HG03097 (cell line): ENCODE data around the gene ADAD2.

Source experiments
- ATAC-seq: cut with Tn5 transposase; IDR thresholded peaks from one replicate; pipeline ENCODE4 v1.9.1; 2021; ENCODE audit not compliant: unreplicated experiment, low FRiP score

The ADAD2 gene

DNA sequence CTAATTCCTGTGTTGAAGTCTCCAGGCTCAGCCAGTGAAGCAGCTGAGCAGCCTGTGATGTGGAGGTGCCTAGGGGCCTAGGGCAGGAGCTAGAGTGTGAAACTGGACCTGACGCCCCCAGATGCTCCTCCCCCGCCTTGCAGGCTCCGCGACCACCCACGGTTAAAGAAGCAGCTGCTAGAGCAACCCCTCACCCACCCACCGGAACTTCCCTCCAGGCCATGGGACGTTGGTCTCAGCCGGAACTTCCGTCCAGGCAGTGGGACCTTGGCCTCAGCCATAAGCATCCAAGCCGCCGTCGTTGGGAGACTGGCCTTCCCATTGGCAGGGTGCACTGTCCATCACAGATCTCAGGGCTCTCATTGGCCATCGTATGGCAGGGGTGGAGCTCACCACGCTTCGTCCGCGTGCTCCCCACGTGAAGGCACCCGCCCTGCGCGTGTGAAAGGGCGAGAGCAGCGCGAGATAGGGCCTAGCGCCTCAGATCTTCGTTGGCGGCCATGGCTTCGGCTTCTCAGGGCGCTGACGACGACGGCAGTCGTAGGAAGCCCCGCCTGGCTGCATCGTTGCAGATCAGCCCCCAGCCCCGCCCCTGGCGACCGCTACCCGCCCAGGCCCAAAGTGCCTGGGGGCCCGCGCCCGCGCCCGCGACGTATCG is at the start of gene ADAD2:
Gene ADAD2 (plus strand): TSS at position 427 of the 658 bp plus-strand sequence. CDS start 74 bp downstream, at position 501.
- no peak for ATAC-seq

DNA sequence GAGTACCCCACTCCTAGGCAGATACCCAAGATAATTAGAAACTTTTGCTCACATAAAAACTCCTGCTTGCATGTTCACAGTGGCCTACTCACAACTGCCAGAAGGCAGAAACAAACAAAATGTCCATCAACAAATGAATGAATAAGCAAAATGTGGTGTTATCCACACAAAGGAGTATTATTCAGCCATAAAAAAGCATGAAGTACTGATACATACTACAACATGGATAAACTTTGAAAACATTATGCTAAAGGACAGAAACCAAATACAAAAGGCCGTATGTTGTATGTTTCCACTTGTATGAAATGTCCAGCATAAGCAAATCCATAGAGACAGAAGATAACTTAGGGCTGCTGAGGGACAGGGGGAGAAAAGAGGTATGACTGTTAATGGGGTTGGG is 47.9 kb upstream of the ADAD2 start:
- ATAC-seq = no peak

DNA sequence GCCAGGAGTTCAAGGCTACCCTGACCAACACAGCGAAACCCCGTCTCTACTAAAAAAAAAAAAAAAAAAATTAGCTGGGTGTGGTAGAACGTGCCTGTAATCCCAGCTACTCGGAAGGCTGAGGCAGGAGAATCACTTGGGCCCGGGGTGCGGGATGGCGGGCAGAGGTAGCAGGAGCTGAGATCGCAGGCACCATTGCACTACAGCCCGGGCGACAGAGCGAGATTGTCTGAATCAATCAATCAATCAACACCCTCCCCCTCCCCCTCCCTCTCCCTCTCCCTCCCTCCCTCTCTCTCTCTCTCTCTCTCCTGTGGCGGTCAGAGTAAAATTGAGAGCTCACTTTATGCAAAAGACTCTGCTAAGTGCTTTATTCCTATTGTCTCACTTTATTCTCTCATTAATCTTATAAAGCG is 47.2 kb upstream of the ADAD2 start:
- ATAC-seq = no peak

DNA sequence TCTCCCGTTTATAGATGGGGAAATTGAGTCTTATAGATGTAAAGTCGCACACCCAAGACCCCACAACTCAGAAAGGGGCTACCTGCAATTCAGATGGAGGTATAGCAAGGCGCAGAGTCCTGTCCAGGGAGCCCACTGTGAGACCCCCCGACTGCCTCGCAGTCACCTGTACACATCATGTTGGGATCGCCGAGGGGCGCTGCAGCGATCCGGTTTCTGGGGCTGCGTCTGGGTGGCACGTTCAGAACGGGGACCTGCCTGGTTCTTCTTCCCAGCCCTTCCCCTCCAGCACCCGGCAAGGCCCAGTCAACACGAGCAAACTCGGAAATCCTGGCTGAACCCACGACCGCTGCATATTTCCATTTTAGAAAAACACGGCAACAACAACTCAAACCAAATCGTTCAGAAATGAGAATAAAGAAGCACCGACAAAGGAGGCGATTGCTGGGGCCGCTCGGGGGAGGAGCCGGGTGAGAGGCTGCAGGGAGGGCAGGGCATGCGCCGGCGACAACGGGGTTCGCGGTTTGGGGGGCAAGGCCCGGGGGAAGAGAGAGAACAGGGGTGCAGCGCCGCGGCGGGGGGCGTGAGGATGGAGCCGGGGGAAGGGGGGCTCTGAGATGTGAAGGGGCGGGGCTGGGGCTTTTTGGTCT is 46.6 kb upstream of the ADAD2 start:
- no peak for ATAC-seq

DNA sequence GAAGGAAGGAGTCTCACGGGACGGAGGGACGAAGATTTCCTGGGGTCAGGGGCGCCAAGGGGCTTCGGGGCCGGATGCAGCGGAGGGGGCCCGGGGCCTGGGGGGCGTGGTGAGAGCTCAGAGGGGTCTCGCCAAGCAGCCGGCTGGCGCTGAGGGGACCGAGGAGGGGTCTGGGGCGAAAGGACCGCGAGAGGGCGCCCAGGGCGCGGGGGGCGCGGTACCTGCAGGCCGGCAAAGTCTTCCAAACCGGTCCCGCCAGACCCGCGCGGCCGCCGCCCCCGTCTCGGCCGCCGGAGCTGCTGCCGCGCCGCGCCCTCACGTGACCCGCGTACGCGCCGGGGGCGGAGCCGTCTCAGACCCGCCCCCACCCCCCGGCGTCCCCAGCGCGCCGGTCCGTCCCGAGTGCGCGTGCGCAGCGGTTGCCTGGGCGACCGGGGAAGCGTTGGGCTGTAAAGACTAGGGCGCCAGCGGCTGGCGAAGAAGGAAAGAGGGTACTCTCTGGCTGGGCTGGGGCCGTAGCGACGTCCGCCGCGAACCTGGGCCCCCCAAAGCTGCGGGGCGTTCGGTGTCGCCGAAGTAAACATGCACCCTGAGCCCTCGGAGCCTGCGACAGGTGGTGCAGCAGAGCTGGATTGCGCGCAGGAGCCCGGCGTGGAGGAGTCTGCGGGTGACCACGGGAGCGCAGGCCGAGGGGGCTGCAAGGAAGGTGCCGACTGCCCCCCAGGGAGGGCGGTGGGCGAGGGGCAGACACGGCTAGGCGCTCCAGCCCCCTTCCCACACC is 45.9 kb upstream of the ADAD2 start, which contains the start of the genes DNAAF1 and HSDL1:
Gene DNAAF1 (plus strand): TSS at position 450 of the 781 bp plus-strand sequence. CDS start 133 bp downstream, at position 583.
Gene HSDL1 (minus strand): TSS at position 319 of the 781 bp plus-strand sequence. CDS start 13,856 bp downstream, outside the sequence.
- peak; percentile 84 for ATAC-seq

DNA sequence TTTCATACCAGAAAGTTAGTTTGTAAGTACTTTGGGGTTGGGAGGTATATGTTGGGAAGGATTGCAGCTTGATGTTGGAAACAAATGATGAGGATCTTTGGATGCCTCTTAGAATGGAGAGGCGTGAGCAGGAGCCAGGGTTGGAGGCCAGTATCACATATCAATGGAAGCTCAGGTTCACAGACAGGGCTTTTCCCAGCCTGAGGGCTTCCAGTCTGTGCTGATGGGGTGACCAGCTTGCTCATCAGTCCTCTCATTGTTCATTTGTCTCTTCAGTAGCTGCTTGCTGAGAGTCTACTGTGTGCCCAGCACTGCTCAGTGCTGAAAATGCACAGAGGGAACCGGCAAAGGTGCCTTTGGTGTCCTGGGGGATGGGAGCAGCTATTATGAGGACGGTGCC is 40.0 kb upstream of the ADAD2 start:
- ATAC-seq = no peak

DNA sequence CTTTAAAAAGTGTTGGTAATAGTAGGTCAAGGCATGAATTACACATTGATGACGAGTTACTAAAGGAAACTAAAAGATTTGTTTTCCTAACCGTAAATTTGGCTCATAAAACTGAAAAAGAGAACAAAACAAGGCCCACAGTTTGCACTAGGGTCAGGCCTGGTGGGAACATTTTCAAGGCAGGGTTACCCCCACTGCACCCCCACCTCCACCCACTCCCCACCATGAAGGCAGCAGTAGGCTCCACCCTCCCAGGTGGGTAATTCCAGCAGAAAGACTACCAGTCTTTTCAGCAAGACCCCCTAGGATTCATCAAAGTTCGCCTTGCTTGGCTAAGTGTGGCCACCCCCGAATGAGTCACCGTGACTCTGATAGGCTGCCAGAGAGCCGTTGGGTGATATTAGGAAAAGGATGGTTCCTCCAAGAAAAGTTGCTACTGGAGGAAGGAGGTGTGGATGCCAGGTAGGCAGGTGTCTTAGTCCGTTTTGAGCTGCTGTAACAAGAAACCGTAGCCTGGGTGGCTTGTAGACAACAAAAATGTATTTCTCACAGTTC is 37.2 kb upstream of the ADAD2 start:
- ATAC-seq = no peak

DNA sequence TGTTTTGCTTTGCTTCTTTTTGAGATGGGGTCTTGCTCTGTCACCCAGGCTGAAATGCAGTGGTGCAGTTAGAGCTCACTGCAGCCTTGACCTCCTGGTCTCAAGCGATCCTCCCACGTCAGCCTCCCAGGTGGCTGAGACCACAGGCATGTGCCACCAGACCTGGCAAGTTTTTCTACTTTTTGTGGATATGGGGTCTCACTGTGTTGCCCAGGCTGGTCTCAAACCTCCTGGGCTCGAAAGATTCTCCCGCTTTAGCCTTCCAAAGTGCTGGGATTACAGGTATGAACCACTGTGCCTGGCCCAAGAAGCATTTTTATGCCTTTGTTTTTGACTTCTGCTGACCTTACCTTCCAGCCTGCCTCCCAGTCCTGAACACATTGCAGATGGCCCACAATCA is 35.7 kb upstream of the ADAD2 start:
- ATAC-seq = no peak

DNA sequence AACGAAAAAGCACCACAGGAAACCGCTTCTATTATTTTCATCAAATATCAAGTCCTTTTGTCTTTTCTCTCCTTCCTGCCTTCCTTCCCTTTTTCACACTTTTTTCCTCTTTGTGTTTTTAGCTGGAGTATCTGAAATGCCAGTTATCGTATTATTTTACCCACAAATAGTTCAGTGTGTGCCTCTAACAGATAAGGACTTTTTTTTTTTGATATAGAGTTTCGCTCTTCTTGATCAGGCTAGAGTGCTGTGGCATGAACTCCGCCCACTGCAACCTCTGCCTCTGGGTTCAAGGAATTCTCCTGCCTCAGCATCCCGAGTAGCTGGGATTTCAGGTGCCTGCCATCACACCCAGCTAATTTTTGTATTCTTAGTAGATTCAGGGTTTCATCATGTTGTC is 35.2 kb upstream of the ADAD2 start:
- ATAC-seq = no peak

DNA sequence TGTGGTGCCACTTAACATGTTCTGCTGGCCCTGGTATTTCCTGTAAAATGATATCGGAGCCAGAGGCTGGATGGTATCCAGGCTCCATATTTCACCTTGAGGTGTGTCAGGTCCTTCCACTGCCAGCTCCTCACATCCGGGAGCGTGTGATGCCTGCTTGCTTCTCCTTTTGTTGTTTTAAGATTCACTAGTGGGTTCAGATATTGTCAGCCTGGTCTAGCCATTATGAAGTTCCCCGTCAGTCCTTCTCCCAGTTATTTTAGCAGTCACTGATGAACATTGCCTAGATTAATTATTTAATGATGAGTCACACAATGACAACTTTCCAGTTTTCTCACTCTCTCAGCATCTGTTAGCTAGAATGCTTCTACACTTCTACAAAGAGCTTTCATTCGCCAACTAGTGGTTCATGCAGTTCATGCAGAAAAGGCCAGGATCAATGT is 34.6 kb upstream of the ADAD2 start:
- no peak for ATAC-seq

DNA sequence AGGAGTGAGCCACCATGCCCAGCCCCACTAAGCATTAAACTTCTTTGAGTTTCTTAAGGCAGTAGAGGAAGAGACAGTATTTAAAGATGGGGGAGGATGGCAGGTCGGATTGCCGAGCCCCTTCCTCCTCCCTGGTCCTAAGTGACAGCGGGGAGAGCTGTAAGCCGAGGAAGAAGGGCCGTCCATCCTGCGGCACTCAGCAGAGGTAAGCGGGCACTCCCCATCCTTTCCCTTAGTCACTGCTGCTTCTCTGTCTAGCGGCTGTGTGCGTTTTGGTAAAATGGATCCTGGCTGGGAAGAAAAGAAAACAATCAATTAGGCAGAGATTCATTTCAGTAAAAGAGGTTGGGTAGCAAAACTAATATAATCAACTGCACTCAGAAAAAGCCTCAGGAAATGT is 31.9 kb upstream of the ADAD2 start:
- no peak for ATAC-seq

DNA sequence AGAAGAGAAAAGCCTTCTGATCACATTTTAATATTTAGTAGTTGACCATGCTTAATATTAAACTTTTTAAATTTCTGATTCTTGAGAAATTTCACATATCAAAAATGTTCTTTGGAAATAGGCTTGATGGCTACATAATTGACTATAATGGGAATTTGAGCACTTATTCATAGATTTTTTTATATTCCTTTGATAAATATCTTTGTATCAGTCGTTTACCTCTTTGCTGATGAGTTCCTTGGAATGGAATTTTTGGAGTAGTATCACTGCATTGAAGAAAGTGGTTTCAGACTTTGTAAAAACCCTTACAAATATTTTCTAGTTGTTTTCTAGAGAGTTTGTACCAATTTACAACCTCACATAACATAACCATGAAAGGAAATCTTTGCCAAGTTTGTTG is 31.2 kb upstream of the ADAD2 start:
- no peak for ATAC-seq

DNA sequence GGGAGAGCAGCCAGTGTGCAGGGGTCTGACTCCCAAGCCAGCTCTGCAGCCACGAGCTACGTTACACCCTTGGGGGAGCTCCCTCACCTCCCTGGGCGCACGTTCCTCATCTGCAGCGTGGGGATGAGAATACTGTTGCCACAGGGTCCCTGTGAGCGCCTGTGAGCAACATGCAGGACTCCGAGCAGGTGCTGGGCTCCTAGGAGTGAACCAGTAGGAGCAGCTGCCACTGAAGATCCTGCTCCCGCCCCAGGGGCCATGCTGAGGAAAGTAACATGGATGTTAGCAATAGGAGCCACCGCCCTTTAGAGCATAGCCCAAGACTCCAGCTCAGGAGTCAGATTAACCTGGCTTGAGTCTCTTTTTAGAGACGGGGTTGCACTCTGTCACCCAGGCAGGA is 29.9 kb upstream of the ADAD2 start:
- no peak for ATAC-seq

DNA sequence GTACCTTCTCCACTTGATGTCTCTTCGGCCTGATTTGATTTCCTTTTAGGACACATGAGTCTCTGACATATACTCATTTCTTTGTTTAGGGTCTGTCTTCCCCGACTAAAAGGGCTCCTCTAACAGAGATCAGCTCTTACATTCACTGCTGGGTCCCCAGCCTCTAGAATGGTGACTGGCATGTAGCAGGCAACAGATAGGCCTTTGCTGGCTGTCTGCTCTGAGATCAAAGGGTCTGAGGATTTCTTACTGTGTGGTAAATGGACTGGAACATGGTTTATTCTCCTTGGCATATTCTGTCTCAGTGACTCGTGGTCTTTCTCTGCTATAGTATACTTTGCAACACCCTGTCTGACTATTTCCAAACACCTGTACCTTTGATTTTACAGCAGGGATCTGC is 29.2 kb upstream of the ADAD2 start:
- ATAC-seq = no peak

DNA sequence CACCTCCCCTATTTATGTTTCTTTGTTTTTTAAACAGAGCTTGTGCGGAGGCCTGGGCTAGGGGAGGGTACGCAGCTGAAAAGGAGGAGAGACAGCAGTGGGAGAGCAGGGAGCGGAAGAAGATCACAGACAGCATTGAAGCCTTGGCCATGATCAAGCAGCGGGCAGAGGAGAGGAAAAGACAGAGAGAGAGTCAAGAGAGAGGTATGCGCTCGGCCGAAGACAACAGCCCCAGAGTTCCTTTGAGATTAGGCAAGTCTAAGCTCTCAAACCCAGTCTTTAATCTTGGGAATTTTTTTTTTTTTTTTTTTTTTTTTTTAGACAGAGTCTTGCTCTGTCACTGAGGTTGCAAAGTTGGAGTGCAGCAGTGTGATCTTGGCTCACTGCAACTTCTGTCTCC is 25.2 kb upstream of the ADAD2 start:
- no peak for ATAC-seq

DNA sequence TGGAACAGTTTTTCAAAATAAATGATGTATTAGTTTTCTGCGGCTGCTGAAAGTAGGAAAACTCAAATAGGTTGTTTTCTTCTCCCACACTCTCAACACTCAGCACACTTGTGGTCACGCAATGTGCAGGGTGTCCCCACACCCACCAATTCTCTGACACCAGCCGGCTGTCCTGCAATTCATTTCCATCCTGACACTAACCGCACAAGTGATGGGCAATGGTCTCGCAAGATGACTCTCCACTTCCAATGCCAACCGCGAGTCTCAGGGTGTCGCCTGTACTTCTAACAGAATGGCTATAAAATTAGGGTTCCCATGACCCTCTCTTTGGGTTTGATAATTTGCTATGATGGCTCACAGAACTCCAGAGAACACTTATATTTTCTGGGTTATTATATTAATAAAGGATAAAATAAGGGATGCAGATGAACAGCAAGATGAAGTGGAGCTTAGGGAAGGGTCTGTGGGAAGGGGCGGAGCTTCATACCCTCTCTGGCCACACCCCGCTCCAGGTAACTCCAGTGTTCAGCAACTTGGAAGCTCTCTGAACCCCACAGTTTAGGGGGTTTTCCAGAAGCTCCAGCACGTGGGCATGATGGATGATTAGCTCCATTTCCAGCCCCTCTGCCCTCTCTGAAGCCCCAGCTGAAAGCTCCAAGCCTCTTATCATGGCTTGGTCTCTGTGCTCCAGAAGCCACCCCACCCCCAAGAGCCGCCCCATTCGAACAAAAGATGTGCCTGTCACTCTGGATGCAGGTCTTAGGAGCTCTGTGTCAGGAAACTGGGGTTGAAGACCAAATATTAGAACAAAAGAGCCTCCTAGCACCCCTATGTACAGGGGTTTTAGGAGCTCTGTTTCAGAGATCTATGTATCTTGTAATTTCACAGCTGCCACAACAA is 23.9 kb upstream of the ADAD2 start:
- no peak for ATAC-seq

DNA sequence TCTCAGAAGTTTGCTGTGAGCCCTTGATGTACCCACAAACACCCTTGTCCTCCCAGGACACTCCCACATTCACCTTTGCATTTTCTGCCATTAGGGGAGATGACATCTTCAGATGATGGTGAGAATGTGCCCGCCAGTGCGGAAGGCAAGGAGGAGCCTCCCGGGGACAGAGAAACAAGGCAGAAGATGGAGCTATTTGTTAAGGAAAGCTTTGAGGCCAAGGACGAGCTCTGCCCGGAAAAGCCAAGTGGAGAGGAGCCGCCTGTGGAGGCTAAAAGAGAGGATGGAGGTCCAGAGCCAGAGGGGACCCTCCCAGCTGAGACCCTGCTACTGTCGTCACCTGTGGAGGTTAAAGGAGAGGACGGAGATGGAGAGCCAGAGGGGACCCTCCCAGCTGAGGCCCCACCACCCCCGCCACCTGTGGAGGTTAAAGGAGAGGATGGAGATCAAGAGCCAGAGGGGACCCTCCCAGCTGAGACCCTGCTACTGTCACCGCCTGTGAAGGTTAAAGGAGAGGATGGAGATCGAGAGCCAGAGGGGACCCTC is 21.1 kb upstream of the ADAD2 start:
- no peak for ATAC-seq

DNA sequence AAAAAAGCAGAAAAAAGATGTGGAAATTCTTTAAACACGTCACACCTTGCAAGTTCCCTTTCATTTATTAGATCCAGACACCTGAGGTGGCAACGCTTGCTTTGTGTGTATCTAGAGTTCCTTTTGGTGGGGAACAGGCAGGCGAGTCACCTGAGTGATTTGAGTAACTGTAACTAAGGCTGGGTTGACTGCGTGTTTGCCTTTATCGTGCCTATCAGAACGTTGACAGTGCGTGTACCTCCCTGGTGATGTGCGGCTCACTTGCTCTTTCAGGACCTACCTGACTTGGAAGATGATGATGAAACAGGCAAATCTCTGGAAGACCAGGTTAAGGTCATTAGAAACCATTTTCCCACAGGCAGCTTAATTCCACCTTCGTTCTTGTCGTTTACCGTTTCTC is 16.6 kb upstream of the ADAD2 start:
- no peak for ATAC-seq

DNA sequence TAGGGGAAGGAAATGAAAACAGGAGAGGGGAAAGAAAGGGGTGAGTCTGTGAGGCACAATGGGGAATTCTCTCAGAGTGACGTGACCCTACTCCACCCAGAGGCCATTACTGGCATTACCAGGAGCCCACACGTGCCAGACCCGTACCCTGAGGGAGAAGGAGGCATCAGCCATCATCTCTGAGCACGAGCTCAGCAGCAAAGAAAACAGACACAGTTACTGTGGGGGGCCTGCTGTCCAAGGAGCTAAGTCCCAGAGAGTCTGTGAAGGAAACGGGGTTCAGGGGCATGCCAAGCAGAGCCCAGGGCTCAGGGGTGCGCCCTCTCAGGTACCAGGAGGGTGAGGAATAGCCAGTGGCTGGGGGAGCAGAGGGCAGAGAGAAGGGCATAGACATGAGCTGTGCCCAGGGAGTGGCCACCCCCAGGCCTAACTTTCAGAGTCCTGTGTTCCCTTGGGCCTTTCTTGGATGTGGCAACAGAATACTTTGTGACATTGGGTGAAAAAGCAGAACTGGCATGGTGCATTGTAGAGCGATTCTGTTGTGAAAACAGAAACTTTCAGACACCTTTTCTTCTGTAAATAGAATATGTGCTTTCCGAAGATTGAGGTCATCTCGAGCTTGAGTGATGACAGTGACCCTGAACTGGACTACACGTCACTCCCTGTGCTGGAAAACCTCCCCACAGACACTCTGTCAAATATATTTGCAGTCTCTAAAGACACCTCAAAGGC is 15.4 kb upstream of the ADAD2 start:
- ATAC-seq = peak; percentile 81
